Right lobe of liver (tissue), 4 donors: Measurements from ENCODE around the gene FOXK2.

Source experiments
- POLR2A ChIP-seq: fragments of 450-650 bp; IDR thresholded peaks from one replicate; pipeline ENCODE4 v1.6.1; 2017; ENCODE audit warnings: antibody characterized with exemption, mild to moderate bottlenecking
- TF ChIP-seq, protein P1 (sequence below), 4 donors: fragments of 200-600 bp in 3 of 4; fragments of 450-650 bp in 1 of 4; IDR thresholded peaks; one replicate each; pipeline versions ENCODE4 v1.5.1 to v1.8.0; 2016 to 2022; ENCODE audit warnings: antibody characterized with exemption in 4 of 4, mild to moderate bottlenecking in 2 of 4
- donor health status: DM: no; HTN: no; CAD: no.
- donor health status: DM: no; HTN: no; CAD: no.
- donor health status: DM: no; HTN: yes; CAD: no.

GRCh38 chr17:82582709-82583108 lies 63.2 kb downstream of the FOXK2 start:
- TF ChIP-seq, protein P1, sequence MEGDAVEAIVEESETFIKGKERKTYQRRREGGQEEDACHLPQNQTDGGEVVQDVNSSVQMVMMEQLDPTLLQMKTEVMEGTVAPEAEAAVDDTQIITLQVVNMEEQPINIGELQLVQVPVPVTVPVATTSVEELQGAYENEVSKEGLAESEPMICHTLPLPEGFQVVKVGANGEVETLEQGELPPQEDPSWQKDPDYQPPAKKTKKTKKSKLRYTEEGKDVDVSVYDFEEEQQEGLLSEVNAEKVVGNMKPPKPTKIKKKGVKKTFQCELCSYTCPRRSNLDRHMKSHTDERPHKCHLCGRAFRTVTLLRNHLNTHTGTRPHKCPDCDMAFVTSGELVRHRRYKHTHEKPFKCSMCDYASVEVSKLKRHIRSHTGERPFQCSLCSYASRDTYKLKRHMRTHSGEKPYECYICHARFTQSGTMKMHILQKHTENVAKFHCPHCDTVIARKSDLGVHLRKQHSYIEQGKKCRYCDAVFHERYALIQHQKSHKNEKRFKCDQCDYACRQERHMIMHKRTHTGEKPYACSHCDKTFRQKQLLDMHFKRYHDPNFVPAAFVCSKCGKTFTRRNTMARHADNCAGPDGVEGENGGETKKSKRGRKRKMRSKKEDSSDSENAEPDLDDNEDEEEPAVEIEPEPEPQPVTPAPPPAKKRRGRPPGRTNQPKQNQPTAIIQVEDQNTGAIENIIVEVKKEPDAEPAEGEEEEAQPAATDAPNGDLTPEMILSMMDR (IDR thresholded peaks at IDR 0.05) = no peak
- TF ChIP-seq POLR2A = no peak
